Measurements from ENCODE around the gene SNX33. TPM values are rescaled to one million over a fixed set of nuclear protein-coding genes. Genes with fewer than 3 reads are reported as not detected.
"Not testable (repeated sequence)": the region's sequence is repeated elsewhere in the genome, so short reads cannot be mapped to it uniquely, and the experiment has no call there.

Gene SNX33
- total RNA-seq, 2 experiments from 2014 or later = 1.1 TPM

DNA sequence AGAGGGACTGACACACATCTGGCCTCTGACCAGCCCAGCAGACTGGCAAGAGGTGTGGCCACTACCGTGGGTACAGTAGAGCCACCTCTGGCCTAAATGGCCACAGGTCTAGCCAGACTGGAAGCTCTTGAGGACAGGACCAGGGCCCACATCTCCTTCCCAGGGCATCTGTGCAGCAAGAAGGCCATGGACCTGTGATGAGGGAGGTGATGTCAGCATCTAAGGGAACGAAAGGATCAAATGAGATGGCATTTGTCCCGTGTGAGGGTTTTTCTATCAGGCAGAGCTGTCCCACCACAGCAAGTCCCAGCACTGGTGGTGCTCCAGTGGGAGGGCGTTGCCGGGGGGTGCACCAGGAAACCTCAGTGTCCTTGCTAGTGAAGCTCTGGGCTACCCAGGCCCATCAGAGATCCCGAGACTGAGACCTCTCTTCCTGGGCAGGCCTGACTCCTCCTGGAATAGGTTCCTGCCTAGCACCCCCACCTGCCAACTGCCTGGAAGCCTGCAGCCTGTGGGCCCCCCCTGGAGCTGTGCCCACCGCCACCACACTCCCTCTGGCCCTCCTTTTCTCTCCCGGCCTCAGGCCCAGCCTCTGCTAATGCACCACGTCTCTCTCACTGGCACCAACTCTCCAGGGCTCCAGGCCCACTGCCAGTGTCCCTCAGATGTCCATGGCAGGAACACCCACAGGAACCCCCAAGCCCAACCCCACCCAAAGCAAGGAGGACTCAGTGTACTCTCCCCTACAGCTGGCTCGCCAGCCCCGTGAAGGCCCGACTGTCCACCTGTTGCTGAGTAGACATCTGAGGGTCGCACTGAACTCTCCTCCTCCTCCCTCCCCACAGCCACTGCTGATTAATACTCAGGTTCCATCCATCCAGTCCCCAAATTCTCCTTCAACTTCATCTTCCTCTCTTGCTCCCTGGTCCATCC, 53.6 kb downstream of the SNX33 start:
- DNase-seq; CTCF ChIA-PET; H3K4me3 Mint-ChIP-seq; H3K36me3 Mint-ChIP-seq (ENCODE audit: low read depth); H3K9me3 Mint-ChIP-seq; H3K4me1 Mint-ChIP-seq (ENCODE audit: low read depth); H3K27me3 Mint-ChIP-seq (ENCODE audit: low read depth); H3K27ac Mint-ChIP-seq; intact Hi-C loops (cut with micrococcal nuclease): not testable (repeated sequence)

DNA sequence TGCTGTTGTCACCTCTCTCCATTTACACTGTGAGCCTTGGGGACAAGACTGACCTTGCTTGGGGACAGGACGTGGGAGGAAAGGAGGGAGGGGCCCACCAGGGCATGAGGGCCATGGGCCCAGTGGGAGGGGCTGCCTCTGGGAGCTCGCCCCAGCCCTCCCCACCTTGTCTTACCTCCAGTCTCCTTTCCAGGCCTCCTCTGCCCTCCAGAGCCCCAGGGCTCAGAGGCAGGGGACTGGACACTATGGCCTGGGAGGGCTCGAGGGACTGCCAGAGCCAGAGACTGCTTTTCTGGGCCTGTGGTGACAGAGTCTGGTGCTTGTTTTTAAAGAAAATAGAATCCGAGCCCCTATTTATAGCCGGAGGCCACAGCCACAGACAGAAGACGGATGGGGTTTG, 54.7 kb downstream of the SNX33 start:
- CTCF ChIA-PET = no interaction called here
- intact Hi-C loops (cut with micrococcal nuclease) = no loop called here
- no peak for DNase-seq
- Mint-ChIP-seq H3K4me1 (ENCODE audit: low read depth) (no peaks in the 10 kb centered on the region), H3K9me3 (no peaks in the 10 kb centered on the region), H3K27me3 (ENCODE audit: low read depth) (no peaks in the 10 kb centered on the region), H3K4me3 (no peak overlapping the region), H3K36me3 (ENCODE audit: low read depth) (no peaks in the 10 kb centered on the region), H3K27ac (no peak overlapping the region)

DNA sequence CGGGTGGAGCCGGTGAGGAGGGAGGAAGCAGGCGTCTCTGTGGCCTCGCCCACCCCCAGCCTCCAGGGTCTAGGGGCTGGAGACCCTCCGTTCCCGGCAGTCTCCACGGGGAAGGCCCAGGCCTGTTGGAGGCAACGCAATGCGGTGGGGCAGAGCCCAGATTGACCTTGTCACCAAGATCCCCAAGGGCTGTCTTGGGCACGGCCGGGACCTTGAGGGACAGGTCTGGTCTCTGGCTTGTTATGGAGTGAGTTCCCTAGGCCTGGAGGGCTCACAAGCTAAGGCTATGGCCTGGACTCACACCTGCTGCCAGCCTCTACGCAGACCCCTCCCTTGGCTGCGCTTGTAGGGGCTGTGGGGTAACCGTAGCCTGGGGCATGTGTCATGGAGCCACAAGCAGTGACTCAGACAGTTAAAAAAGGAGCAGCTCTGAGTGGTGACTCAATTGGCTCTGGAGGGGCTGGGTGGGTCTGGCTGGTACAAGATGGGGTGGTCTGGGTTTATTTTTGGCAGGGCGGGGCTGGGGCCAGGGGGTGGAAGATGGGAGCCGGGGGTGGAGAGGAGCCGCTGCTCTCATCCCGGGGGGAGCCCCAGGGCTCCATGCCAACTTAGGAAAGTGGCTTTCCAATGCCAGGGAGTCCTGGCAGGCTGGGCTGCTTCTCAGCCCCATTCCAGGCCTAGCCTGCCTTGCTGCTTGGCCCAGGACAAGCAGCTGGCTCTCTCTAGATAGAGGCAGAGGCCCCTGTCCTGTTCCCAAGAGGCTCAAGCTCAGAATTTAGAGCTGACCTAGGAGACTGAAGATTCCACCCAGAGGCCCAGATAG, 55.9 kb downstream of the SNX33 start:
- H3K9me3 Mint-ChIP-seq; H3K27me3 Mint-ChIP-seq (ENCODE audit: low read depth); DNase-seq; H3K4me3 Mint-ChIP-seq; H3K27ac Mint-ChIP-seq; intact Hi-C loops (cut with micrococcal nuclease); H3K4me1 Mint-ChIP-seq (ENCODE audit: low read depth); H3K36me3 Mint-ChIP-seq (ENCODE audit: low read depth); CTCF ChIA-PET: not testable (repeated sequence)

- intact Hi-C loops (cut with micrococcal nuclease) = no loop called here
- no peak for DNase-seq
- Mint-ChIP-seq H3K27me3 (ENCODE audit: low read depth) (no peaks in the 10 kb centered on the region), H3K36me3 (ENCODE audit: low read depth) (no peaks in the 10 kb centered on the region), H3K9me3 (no peaks in the 10 kb centered on the region), H3K4me1 (ENCODE audit: low read depth) (no peaks in the 10 kb centered on the region), H3K27ac (no peak overlapping the region), H3K4me3 (no peak overlapping the region)
- CTCF ChIA-PET = no interaction called here
Observed at GRCh38 chr15:75704263-75704615, 56.5 kb downstream of the SNX33 start.

DNA sequence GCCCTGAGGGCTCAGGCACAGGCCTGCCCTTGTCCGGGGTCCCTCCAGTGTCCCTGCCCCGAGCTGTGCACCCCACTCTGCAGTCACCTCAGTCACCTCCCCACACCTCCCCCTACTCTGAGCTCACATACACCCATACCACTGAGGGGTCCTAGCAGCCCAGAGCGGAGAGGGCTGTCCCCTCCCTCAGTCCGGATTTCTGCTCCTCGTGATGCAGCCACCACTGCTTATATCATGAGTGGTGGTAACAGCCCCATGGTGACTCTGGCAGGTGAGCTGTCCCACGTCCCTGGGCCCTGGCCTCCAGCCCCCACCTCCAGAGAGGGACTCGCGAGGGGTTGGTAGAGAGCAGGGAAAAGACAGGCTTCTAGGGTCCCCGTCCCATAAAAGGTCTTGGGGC, 56.9 kb downstream of the SNX33 start:
- no peak overlapping the region for H3K4me3 Mint-ChIP-seq
- H3K9me3 Mint-ChIP-seq = no peaks in the 10 kb centered on the region
- no peak for DNase-seq
- CTCF ChIA-PET = no interaction called here
- intact Hi-C loops (cut with micrococcal nuclease) = no loop called here
- H3K27me3 Mint-ChIP-seq (ENCODE audit: low read depth) = no peaks in the 10 kb centered on the region
- no peaks in the 10 kb centered on the region for H3K4me1 Mint-ChIP-seq (ENCODE audit: low read depth)
- H3K27ac Mint-ChIP-seq = no peak overlapping the region
- no peaks in the 10 kb centered on the region for H3K36me3 Mint-ChIP-seq (ENCODE audit: low read depth)

DNA sequence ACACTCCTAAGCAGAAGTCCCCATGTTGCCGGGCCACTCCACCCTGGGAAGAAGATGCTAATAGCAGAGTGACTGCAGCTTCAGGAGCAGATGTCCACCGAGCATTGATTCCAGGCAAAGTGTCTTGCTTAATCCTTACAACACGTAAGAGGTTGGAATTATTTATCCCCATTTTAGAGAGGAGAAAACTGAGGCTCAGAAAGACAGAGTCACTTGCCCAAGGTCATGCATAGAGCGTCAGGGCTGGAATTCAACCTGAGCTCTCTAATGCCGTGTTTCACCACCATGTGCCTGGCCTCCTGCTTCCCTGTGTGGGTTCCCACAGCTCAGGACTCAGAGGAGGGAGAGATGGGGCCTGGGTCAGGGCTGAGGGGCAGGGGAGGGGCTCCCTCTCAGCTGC, 57.7 kb downstream of the SNX33 start:
- CTCF ChIA-PET; H3K27ac Mint-ChIP-seq; intact Hi-C loops (cut with micrococcal nuclease); H3K4me1 Mint-ChIP-seq (ENCODE audit: low read depth); H3K4me3 Mint-ChIP-seq; H3K9me3 Mint-ChIP-seq; H3K36me3 Mint-ChIP-seq (ENCODE audit: low read depth); H3K27me3 Mint-ChIP-seq (ENCODE audit: low read depth); DNase-seq: not testable (repeated sequence)

- Mint-ChIP-seq H3K27me3 (ENCODE audit: low read depth) (no peaks in the 10 kb centered on the region), H3K27ac (no peak overlapping the region), H3K36me3 (ENCODE audit: low read depth) (no peaks in the 10 kb centered on the region), H3K4me3 (no peak overlapping the region), H3K4me1 (ENCODE audit: low read depth) (no peaks in the 10 kb centered on the region), H3K9me3 (no peaks in the 10 kb centered on the region)
- intact Hi-C loops (cut with micrococcal nuclease) = no loop called here
- CTCF ChIA-PET = no interaction called here
- DNase-seq = no peak
Observed at GRCh38 chr15:75705854-75706681, 58.4 kb downstream of the SNX33 start.

GRCh38 chr15:75706682-75706954, 58.9 kb downstream of the SNX33 start:
- Mint-ChIP-seq H3K4me1 (ENCODE audit: low read depth) (no peaks in the 10 kb centered on the region), H3K27ac (no peak overlapping the region), H3K9me3 (no peaks in the 10 kb centered on the region), H3K27me3 (ENCODE audit: low read depth) (peaks cover 2% of the 10 kb centered on the region), H3K36me3 (ENCODE audit: low read depth) (no peaks in the 10 kb centered on the region), H3K4me3 (no peak overlapping the region)
- CTCF ChIA-PET = no interaction called here
- DNase-seq = no peak
- intact Hi-C loops (cut with micrococcal nuclease) = no loop called here

DNA sequence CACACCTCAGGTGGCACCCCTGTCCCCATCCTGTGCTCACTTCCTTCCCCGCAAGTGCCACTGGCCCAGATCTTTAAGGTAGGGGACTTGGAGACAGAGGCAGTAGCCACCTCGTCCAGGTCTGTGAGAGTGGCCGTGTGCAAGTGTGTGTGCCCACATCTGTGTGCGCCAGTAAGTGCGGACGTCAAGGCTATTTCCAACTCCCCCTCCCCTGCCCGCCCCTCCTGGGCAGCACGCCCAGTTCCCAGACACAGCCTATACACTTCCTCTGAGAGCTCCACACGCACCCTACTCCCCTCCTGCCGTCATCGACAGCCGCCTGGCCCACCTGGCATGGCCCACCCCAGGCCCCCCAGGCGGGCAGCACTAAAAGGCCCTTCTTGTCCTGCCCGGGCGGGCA, 61.7 kb downstream of the SNX33 start:
- intact Hi-C loops (cut with micrococcal nuclease); CTCF ChIA-PET: not testable (repeated sequence)

DNA sequence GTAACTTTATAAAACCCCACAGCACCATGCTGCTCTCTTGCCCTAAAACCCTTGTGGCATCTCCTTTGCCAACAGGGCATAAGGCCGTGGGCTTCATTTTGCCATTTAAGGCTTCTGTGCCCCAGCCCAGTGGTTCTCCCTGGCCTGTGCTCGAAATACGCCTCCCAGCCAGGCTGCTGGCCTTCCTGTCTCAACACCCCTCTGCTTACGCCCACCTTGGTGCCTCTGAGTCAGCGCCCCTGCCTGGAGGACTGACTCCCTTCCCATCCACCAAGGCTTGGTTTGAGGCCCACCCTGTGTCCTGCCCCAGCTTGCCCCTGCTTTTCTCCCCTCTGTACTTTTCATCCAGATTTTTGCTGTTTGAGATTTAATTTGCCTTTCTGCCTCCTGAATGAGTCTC, 63.2 kb downstream of the SNX33 start:
- H3K27me3 Mint-ChIP-seq (ENCODE audit: low read depth) = peaks cover 11% of the 10 kb centered on the region
- H3K36me3 Mint-ChIP-seq (ENCODE audit: low read depth); H3K9me3 Mint-ChIP-seq; CTCF ChIA-PET; H3K27ac Mint-ChIP-seq; DNase-seq; intact Hi-C loops (cut with micrococcal nuclease); H3K4me1 Mint-ChIP-seq (ENCODE audit: low read depth); H3K4me3 Mint-ChIP-seq: not testable (repeated sequence)

More for the DNA sequence above, 61.7 kb downstream of the SNX33 start:
- DNase-seq; H3K9me3 Mint-ChIP-seq; H3K27ac Mint-ChIP-seq; H3K4me1 Mint-ChIP-seq (ENCODE audit: low read depth); H3K36me3 Mint-ChIP-seq (ENCODE audit: low read depth); H3K4me3 Mint-ChIP-seq: not testable (repeated sequence)
- H3K27me3 Mint-ChIP-seq (ENCODE audit: low read depth) = peaks cover 11% of the 10 kb centered on the region

- H3K36me3 Mint-ChIP-seq (ENCODE audit: low read depth); DNase-seq; H3K4me1 Mint-ChIP-seq (ENCODE audit: low read depth); CTCF ChIA-PET; intact Hi-C loops (cut with micrococcal nuclease); H3K4me3 Mint-ChIP-seq; H3K27ac Mint-ChIP-seq; H3K9me3 Mint-ChIP-seq: not testable (repeated sequence)
- peaks cover 11% of the 10 kb centered on the region for H3K27me3 Mint-ChIP-seq (ENCODE audit: low read depth)
Observed at GRCh38 chr15:75711495-75711894, 63.8 kb downstream of the SNX33 start.

All from activated naive CD4-positive, alpha-beta T cell treated with anti-CD3 and anti-CD28 coated beads for 36 hours (primary cell).